Stimulated activated naive CD8-positive, alpha-beta T cell treated with anti-CD3 and anti-CD28 coated beads, Interleukin-15, amount 100 ng/mL, for 72 hours (primary cell): Measurements from ENCODE around the gene FUT3.
A peak's percentile ranks its signal among the peaks of the same experiment; 100 is the strongest.

Source experiments
- ATAC-seq: fragments of 150-1000 bp; cut with Tn5 transposase; 2 replicates; pipeline ENCODE4 v1.10.0; 2021; ENCODE audit warnings: mild to moderate bottlenecking, moderate library complexity
- DNase-seq, 2 donors: peaks; one replicate each; pipeline ENCODE4 v3.0.0; 2021 to 2022
- H3K27ac Mint-ChIP-seq, 2 donors: one replicate each; pipeline ENCODE4 v1.8.0; 2022; ENCODE audit warnings: mild to moderate bottlenecking in 2 of 2, mixed read lengths in 2 of 2, moderate library complexity in 2 of 2
- H3K27me3 Mint-ChIP-seq: one replicate; pipeline ENCODE4 v1.8.0; 2022; ENCODE audit warnings: mixed read lengths
- H3K4me1 Mint-ChIP-seq: one replicate; pipeline ENCODE4 v1.8.0; 2022; ENCODE audit warnings: mild to moderate bottlenecking, mixed read lengths
- H3K4me3 Mint-ChIP-seq, 2 donors: one replicate each; pipeline ENCODE4 v1.8.0; 2022; ENCODE audit warnings: mild to moderate bottlenecking in 2 of 2, mixed read lengths in 2 of 2, moderate library complexity in 1 of 2
- H3K9me3 Mint-ChIP-seq, 2 donors: one replicate each; pipeline ENCODE4 v1.8.0; 2022; ENCODE audit warnings: mixed read lengths in 2 of 2

FUT3 gene

DNA sequence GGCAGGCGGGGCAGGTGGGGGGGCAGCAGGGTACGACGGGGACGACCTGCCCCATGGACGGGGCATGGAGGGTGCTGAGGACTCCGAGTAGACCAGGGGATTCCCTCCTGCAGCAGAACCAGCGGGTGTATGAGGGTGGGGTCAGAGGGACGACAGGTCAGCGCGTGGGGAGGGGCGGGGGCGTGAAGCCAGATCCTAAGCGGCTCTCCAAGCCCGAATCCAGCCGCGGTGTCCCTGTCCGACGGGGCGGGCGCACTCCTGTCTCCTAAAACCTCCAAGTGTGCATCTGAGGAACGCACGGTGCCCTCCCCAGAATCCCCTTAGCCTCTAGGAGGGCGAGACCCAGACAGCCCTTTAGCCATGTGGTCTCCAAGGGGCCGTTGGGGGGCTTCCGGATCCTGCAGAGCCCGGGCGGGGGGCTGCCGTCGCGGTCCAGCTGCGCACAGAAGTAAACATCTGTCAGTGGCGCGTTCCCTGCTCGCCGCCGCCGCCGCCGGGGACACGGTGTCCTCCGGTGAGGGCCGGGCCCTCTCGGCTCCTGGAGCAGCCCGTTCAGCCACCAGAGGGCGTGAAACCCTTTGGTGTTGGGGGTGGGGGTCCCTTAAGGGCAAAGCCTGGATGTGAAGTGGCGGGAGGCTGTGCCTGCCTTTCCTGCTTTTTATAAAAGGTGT, 45.7 kb downstream of the FUT3 start:
- H3K4me1 Mint-ChIP-seq = peaks cover 42% of the 10 kb centered on the region
- peak overlapping the region in 1 of 2 donors; percentile 61 for H3K27ac Mint-ChIP-seq
- H3K9me3 Mint-ChIP-seq = no peaks in the 10 kb centered on the region
- H3K27me3 Mint-ChIP-seq = peaks cover 49% of the 10 kb centered on the region
- peak overlapping the region; percentile 72 to 77 for H3K4me3 Mint-ChIP-seq
- DNase-seq (peak; percentile 70 to 74), ATAC-seq (peak; percentile 35)

DNA sequence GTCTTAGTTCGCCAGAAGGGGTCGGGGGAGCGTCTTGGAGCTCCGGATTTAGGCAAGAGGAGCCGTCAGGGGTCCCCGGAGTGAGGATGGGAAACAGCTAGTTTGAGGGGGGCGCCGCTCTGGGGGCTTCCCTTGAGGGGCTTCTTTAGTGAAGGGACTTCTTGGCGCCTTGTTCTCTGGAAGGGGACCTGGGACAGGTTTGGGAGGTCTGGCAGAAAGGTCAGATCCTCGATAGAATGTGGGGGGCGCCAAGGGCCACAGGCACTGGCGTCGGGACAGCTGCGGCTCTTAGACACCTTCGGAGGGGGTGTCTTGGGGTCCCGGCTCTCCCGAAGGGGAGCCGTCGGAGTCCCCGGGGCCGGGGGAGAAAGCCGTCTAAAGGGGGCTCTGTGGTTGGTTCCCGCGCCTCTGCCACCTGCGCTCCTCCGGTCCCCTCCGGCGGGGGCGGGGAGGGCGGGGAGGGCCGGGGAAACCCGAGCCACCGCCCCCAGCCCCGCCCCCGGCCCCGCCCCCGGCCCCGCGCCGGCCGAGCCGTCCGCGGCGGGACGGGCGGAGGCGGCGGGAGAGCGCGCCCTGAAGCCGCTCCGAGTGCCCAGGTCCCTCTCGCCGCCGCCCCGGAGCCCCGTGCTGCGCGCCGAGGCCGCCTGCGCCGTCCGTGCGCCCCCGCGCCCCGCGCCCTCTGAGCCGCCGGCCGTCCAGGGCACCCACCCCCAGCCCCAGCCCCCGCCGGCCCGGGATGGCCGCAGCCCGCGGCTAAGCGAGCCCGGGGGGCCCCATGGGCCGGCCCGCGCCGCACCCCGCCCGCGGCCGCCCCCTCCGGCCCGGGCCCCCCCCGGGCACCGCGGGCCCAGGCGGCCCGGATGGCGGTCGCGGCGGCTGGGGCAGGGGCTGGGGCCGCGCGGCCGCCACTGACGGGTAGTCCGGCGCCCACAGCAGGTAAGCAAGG, 46.5 kb downstream of the FUT3 start, which contains the start of gene NRTN:
NRTN (plus strand) TSS at position 552 of the 946 bp plus-strand sequence. CDS start 19,099 bp downstream, outside the sequence.
- Mint-ChIP-seq H3K27ac (peak within 1 kb of the TSS; percentile 96 to 97), H3K27me3 (peaks cover 56% of the 10 kb centered on the region), H3K4me1 (peaks cover 45% of the 10 kb centered on the region), H3K4me3 (peak within 1 kb of the TSS; percentile 94 to 98), H3K9me3 (no peaks in the 10 kb centered on the region)
- ATAC-seq = peak; percentile 27
- DNase-seq = peak; percentile 50 to 54

DNA sequence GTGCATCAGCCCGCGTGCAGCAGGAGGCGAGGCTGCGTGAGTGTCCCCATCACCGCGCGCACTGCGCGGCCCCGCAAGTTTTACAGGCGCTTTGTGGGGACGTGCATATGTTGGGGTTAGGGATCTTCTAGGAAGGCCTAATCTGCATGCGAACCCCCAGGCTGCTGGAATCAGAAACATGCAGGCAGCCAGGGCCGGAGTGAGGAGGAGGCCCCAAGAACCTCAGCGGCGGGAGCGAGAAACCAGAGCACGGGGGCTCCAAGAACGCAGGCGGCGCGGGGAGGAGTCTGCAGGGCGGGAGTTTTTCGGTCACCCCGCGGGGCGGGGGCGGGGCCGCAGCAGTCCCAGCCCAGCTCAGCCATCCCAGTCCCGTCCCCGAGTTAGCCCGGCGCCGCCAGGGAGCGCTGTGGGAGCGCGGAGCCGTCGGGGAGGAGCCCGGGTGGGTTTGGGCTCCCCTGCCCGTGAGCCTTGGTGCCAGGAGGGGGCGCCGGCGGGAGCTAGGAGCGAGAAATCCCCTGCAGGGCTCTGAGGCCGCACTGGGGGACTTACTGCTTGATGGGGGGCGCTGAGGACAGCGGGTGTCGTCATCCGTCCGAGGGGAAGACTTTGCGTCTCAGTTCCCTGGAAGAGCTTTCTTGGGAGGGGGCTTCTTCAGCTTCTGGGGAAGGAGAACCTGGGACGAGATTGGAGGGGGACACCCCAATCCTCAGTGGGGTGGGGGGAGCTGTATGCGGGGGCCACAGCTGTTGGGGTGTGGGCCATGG, 47.3 kb downstream of the FUT3 start:
- peak overlapping the region; percentile 94 to 98 for H3K4me3 Mint-ChIP-seq
- no peaks in the 10 kb centered on the region for H3K9me3 Mint-ChIP-seq
- ATAC-seq = peak; percentile 96
- H3K27me3 Mint-ChIP-seq = peaks cover 65% of the 10 kb centered on the region
- peak; percentile 98 to 99 for DNase-seq
- H3K4me1 Mint-ChIP-seq = peaks cover 45% of the 10 kb centered on the region
- H3K27ac Mint-ChIP-seq = peak overlapping the region; percentile 96 to 97

DNA sequence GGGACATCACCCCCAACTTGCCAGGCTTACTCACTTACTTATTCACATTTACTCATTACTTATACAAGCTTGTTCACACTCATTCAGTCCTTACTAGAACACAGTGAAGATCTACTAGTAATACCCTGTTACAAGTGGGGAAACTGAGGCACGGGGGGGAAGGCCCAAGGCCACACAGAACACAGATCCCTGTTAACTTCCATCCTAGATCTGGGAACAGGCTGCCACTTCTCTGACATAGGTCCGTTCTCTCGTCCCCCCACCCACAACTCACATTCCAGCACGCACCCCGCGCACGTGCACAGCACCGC, 47.9 kb downstream of the FUT3 start:
- H3K27me3 Mint-ChIP-seq = peaks cover 70% of the 10 kb centered on the region
- peaks cover 45% of the 10 kb centered on the region for H3K4me1 Mint-ChIP-seq
- DNase-seq (no peak), ATAC-seq (no peak)
- H3K27ac Mint-ChIP-seq = peak overlapping the region in 1 of 2 donors; percentile 10
- no peaks in the 10 kb centered on the region for H3K9me3 Mint-ChIP-seq
- peak overlapping the region; percentile 94 to 98 for H3K4me3 Mint-ChIP-seq

DNA sequence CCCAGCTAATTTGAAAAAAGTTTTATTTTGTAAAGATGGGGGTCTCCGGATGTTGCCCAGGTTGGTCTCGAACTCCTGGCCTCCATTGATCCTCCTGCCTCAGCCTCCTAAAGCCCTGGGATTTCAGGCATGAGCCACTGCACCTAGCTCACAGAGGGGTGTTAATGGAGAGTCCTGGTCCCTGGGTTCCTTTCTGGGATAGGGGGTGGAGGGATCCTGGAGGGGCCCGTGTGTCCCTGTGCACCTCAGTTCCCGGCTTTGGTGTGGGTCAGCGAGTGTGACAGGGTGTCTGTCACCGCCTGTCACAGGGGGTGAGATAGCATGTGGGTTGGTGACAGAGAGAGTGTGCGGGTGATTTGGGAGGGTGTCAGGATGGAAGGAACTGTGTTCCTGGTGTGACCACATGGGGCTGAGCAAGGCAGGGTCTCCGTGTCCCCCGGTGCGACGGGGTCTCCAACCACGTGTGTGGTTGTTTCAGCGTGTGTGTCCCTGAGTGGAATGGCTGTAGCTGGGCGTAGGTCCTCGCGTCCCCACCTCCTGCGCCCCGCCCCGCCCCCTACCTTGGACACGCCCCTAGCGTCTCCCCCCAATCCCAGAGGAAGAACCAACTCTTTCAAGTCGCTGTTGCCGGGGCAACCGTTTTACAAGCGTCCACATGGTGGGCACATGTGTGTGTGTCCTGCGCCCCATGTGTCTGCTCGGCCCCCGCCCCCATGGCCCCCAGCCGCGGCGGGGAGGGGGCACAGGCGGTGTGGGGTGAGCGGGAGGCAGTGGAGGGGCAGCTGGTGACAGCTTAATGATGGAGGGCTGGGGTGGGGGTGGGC, 49.2 kb downstream of the FUT3 start:
- Mint-ChIP-seq H3K27me3 (peaks cover 76% of the 10 kb centered on the region), H3K4me3 (peak overlapping the region; percentile 20 to 44)
- ATAC-seq = no peak

GRCh38 chr19:5800361-5801270, 50.6 kb downstream of the FUT3 start:
- H3K27me3 Mint-ChIP-seq = peaks cover 62% of the 10 kb centered on the region
- H3K4me3 Mint-ChIP-seq = no peak overlapping the region
- no peak for ATAC-seq

More for the DNA sequence above, 49.2 kb downstream of the FUT3 start:
- H3K4me1 Mint-ChIP-seq = peaks cover 45% of the 10 kb centered on the region
- H3K27ac Mint-ChIP-seq = no peak overlapping the region
- no peak for DNase-seq
- no peaks in the 10 kb centered on the region for H3K9me3 Mint-ChIP-seq

GRCh38 chr19:5799247-5800241, 51.7 kb downstream of the FUT3 start:
- Mint-ChIP-seq H3K27ac (peak overlapping the region in 1 of 2 donors; percentile 74), H3K4me1 (peaks cover 35% of the 10 kb centered on the region), H3K27me3 (peaks cover 58% of the 10 kb centered on the region), H3K4me3 (no peak overlapping the region), H3K9me3 (no peaks in the 10 kb centered on the region)
- ATAC-seq = no peak
- no peak for DNase-seq

More at GRCh38 chr19:5800361-5801270, 50.6 kb downstream of the FUT3 start:
- no peaks in the 10 kb centered on the region for H3K9me3 Mint-ChIP-seq
- no peak overlapping the region for H3K27ac Mint-ChIP-seq
- no peak for DNase-seq
- peaks cover 40% of the 10 kb centered on the region for H3K4me1 Mint-ChIP-seq

DNA sequence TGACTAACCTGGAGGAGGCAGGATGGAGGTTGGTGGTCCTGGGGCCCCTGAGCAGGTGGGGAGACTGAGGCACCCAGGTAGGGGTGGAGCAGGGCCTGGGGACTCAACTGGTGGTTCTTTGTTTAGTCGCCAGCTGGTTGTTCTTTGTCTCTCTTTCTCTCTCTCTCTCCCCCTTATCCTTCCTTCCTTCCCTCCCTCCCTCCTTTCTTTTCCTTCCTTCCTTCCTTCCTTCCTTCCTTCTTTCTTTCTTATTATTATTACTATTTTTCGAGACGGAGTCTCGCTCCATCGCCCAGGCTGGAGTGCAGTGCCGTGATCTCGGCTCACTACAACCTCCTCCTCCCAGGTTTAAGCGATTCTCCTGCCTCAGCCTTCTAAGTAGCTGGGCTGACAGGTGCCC, 53.0 kb downstream of the FUT3 start:
- ATAC-seq (no peak), DNase-seq (no peak)
- H3K4me1 Mint-ChIP-seq = peaks cover 27% of the 10 kb centered on the region
- H3K27me3 Mint-ChIP-seq = peaks cover 50% of the 10 kb centered on the region
- H3K27ac Mint-ChIP-seq = peak overlapping the region in 1 of 2 donors; percentile 79
- no peaks in the 10 kb centered on the region for H3K9me3 Mint-ChIP-seq
- no peak overlapping the region for H3K4me3 Mint-ChIP-seq

- Mint-ChIP-seq H3K27me3 (peaks cover 27% of the 10 kb centered on the region), H3K27ac (no peak overlapping the region), H3K4me3 (no peak overlapping the region), H3K4me1 (peaks cover 14% of the 10 kb centered on the region), H3K9me3 (no peaks in the 10 kb centered on the region)
- no peak for DNase-seq
- no peak for ATAC-seq
These were observed 55.8 kb downstream of the FUT3 start for GRCh38 chr19:5795382-5795919.

DNA sequence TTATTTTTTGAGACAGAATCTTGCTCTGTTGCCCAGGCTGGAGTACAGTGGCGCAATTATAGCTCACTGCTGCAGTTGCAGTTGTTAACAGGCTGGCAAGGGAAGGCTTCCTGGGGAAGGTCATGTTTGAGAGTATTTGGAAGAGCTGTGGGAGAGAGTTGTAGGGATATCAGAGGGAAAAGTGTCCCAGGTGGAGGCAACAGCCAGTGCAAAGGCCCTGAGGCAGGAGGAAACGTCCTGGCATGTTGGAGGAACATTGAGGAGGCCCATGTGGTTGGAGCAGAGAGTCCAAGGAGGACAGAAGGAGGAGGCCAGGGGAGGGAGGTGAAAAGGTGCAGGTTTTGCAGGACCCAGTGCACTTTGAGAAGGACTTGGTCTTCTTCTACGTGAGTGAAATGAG, 58.1 kb downstream of the FUT3 start:
- peak overlapping the region in 1 of 2 donors; percentile 43 for H3K27ac Mint-ChIP-seq
- ATAC-seq (no peak), DNase-seq (no peak)
- no peaks in the 10 kb centered on the region for H3K9me3 Mint-ChIP-seq
- H3K27me3 Mint-ChIP-seq = peaks cover 5% of the 10 kb centered on the region
- H3K4me1 Mint-ChIP-seq = peaks cover 35% of the 10 kb centered on the region
- H3K4me3 Mint-ChIP-seq = no peak overlapping the region
